Measurements from ENCODE around the gene IMMT.
"Not testable (repeated sequence)": the region's sequence is repeated elsewhere in the genome, so short reads cannot be mapped to it uniquely, and the experiment has no call there.

Gene IMMT

DNA sequence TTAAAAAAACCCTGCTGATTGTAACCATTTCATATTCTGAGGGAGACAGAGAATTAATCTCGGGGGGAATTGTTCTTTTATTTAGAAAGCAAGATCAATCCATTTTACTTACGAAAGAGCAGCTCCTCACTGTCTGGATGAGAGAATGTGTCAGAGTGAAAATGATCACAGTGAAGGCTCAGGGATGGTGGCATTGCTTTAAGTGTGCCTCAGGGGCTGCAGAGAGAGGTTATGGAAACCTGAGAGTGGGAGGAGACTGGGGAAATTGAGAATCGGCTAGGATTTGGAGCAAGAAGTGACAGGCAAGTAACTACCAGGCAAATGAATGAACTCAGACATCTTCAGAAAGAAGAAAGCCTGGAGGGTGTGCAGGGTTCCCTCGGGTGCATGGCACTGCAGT is 38.2 kb upstream of the IMMT start:
- TF ChIP-seq, protein P1, sequence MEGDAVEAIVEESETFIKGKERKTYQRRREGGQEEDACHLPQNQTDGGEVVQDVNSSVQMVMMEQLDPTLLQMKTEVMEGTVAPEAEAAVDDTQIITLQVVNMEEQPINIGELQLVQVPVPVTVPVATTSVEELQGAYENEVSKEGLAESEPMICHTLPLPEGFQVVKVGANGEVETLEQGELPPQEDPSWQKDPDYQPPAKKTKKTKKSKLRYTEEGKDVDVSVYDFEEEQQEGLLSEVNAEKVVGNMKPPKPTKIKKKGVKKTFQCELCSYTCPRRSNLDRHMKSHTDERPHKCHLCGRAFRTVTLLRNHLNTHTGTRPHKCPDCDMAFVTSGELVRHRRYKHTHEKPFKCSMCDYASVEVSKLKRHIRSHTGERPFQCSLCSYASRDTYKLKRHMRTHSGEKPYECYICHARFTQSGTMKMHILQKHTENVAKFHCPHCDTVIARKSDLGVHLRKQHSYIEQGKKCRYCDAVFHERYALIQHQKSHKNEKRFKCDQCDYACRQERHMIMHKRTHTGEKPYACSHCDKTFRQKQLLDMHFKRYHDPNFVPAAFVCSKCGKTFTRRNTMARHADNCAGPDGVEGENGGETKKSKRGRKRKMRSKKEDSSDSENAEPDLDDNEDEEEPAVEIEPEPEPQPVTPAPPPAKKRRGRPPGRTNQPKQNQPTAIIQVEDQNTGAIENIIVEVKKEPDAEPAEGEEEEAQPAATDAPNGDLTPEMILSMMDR (IDR thresholded peaks at IDR 0.05; ENCODE audit: insufficient read depth, low read length, missing control alignments) = no peak
- ChIA-PET CTCF (interaction anchor here (1.5 kb wide), 1 partner anchor 12 kb away, joined by 8 read pairs; no protein-coding TSS in a partner anchor), POLR2A (no interaction called here)
- H3K4me3 ChIP-seq (ENCODE audit: low read depth, low read length) = no peak overlapping the region
- no peak for DNase-seq (ENCODE audit: low read depth, low spot score)

DNA sequence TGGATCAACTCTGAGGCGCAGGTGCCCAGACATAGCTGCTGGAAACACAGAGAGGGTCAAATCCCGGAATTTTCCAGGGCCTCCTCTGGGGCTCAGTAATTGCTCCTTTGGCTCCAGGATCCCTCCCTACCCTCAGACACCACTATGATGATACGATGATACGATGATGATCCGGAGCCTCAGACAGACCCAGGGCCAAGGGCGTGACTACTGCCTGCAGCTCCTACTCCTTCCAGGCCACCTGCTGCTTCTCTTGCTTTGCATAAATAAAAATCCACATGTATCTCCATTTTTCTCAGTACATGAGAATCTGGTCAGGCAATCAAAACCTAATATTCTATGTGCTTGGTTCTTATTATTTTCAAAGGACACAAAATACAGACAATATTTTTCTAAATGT is 37.6 kb upstream of the IMMT start:
- CTCF ChIA-PET = interaction anchor here (1.5 kb wide), 1 partner anchor 12 kb away, joined by 8 read pairs; no protein-coding TSS in a partner anchor
- no peak for DNase-seq (ENCODE audit: low read depth, low spot score)
- TF ChIP-seq, protein P1 (IDR thresholded peaks at IDR 0.05; ENCODE audit: insufficient read depth, low read length, missing control alignments) = no peak
- H3K4me3 ChIP-seq (ENCODE audit: low read depth, low read length) = no peak overlapping the region
- POLR2A ChIA-PET = no interaction called here

DNA sequence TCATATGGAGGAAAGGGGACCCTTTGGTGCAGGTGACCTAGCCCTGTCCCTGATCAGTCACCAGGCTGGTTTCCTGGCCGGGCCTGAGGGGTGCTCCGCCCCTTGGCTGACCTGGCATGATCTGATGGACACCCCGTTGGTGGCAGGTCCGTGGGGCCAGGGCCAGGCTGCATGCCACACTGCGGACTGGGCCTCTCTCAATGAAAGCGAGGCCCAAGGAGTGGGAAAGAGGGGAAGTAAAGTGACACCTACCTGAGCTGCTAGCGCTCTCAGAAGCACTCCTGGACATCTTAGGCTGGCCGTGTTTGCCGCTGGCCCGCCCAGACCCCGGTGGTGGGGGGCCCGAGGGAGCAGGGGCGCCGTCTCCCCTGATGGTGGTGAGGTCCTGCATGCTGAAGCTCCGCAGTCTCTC is 37.1 kb upstream of the IMMT start:
- POLR2A ChIA-PET = no interaction called here
- no peak for DNase-seq (ENCODE audit: low read depth, low spot score)
- TF ChIP-seq, protein P1 (IDR thresholded peaks at IDR 0.05; ENCODE audit: insufficient read depth, low read length, missing control alignments) = no peak
- H3K4me3 ChIP-seq (ENCODE audit: low read depth, low read length) = no peak overlapping the region
- CTCF ChIA-PET = interaction anchor here (1.5 kb wide), 1 partner anchor 11 kb away, joined by 8 read pairs; no protein-coding TSS in a partner anchor

DNA sequence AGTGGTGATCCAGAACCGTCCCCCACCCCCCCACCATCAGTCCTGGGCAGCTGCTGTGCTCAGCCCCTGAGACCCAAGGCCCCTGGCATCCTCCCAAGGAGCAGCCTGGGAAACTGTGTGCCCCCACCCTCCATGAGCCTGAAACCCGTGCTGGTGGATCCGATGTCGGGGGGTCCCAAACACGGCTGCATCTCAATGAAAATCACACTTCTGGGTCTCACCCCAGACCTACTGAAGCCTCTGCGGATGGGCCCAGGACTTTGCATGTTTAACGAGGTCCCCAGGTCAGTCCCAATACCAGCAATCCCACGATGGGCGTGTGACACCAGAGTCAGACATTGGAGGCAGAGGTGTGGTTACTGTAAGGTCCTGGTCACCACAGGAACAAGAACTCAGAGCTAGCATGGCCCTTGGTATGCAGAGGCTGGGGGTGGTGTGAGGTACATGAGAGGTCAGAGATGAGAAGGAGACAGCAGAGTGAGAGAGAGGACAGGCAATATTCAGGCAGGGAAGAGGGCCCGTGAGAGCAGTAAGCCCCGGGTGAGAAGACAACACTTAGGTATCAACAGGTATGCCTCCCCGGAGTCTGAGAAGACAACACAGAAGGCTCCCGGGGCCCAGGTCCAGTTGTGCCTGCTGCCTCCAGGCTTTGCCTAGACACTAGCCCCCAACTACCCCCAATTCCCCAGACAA is 36.6 kb upstream of the IMMT start:
- TF ChIP-seq, protein P1 (IDR thresholded peaks at IDR 0.05; ENCODE audit: insufficient read depth, low read length, missing control alignments) = no peak
- DNase-seq (ENCODE audit: low read depth, low spot score) = no peak
- POLR2A ChIA-PET = no interaction called here
- no peak overlapping the region for H3K4me3 ChIP-seq (ENCODE audit: low read depth, low read length)
- CTCF ChIA-PET = no interaction called here

DNA sequence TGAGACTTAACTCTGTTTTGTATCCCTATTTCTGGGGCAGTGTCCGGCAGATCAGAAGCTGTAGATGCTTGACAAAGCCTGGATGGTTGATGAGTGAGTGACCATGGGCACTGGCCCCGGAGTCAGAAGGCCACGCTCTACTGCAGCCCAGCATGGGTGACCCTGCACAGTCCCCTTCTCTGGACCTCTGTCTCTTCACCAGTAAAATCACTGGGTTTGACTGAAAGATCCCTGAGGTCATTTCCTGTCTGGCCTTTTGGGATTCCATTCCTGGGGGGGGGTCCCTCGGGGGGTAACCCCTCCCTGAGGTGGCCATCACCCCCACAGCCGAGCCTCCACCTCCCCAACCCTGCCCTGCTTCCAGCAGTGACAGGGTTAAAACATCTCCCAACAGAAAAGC is 35.7 kb upstream of the IMMT start:
- POLR2A ChIA-PET = no interaction called here
- TF ChIP-seq, protein P1 (IDR thresholded peaks at IDR 0.05; ENCODE audit: insufficient read depth, low read length, missing control alignments) = no peak
- no peak overlapping the region for H3K4me3 ChIP-seq (ENCODE audit: low read depth, low read length)
- CTCF ChIA-PET = interaction anchor here (2.1 kb wide), 1 partner anchor 10 kb away, joined by 13 read pairs; no protein-coding TSS in a partner anchor
- DNase-seq (ENCODE audit: low read depth, low spot score) = no peak

DNA sequence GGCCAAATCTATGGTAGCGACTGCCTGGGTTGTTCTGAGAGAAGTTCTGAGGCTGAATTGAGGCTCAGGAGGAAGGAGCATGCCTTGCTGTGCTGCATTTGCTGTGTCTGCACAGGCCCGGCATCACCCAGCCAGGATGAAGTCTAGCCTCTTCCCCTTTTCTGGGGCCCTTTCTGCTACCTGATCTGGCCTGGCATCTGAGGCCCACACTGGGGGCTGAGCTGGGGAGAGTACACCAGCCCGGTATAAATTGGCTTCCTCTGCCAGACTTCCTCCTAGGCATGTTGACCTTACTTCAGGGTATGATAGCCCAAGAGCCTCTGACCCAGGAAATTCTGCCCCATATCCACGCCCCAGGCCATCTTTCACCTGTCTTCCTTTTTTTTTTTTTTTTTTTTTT is 34.0 kb upstream of the IMMT start:
- no peak for DNase-seq (ENCODE audit: low read depth, low spot score)
- ChIA-PET POLR2A (no interaction called here), CTCF (interaction anchor here (2.1 kb wide), 1 partner anchor 8 kb away, joined by 13 read pairs; no protein-coding TSS in a partner anchor)
- TF ChIP-seq, protein P1 (IDR thresholded peaks at IDR 0.05; ENCODE audit: insufficient read depth, low read length, missing control alignments) = no peak
- H3K4me3 ChIP-seq (ENCODE audit: low read depth, low read length) = no peak overlapping the region

DNA sequence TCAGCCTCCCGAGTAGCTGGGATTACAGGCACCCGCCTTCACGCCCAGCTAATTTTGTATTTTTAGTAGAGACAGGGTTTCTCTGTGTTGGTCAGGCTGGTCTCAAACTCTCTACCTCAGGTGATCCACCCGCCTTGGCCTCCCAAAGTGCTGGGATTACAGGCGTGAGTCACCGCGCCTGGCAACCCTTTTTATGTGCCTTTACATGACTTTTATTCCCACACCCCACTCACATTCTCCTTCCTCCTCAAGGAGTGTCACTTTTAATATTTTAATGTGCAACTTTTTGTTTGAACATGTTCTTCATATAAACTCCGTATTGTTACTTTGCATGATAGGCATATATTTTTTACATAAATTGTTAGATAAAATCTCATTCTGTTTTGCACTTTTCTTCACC is 33.3 kb upstream of the IMMT start:
- not testable (repeated sequence) for DNase-seq (ENCODE audit: low read depth, low spot score)

More for the DNA sequence above, 33.3 kb upstream of the IMMT start:
- POLR2A ChIA-PET; H3K4me3 ChIP-seq (ENCODE audit: low read depth, low read length); CTCF ChIA-PET: not testable (repeated sequence)
